ENCODE measurements around the gene EPHA2.

EPHA2 gene

DNA sequence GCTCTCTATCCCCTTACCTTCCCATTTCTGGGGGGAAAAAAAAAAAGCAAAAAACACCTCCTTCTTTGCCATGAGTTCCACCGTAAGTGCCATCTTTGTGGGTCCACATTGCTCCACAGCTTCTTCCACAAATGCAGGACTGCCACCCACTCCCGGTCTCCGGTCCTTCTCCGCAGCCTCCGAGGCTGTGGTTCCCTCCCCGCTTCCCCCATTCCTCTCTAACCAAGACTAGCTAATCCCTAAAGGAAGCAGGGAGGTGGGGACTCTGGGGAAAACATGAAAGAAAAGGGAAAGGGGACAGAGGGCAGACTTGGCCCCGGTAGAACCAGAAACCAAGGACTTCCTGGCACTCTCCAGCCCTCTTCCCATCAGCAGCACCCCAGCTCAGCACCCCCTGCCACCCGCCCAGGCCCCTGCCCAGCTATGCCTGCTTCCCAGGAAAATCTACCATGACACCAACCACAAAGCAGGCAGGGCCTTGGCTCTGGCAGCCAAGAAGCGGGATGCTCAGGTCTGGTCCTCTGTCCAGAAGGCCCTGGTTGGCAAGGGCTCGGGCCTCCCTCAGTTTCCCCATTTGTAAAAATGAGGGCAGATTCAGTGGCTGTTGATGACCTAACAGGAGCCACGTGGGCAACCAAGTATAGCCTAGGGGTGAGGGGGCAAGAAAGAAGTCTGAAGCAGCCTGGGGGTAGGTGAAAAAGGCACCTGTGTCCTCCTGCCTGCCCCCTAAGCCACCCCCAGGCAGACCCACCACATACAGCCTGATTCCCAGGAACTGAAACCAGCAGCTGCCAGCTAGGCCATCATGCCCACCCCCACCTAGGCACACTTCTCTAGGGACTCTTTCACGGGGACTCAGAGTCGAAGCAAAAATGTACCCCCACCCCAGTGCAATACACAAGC lies 2.5 kb downstream of the EPHA2 start:
- Histone ChIP-seq H3K27ac (ENCODE audit: low read length) (no peak overlapping the region), H3K36me3 (ENCODE audit: control insufficient read depth in 2 of 2, insufficient read depth in 2 of 2, low read length in 2 of 2) (peaks cover 2 to 5% of the 10 kb centered on the region in 2 donors), H3K9ac (ENCODE audit: low read length in 2 of 2) (peak overlapping the region in 1 of 2 donors; percentile 5), H3K4me1 (ENCODE audit: control insufficient read depth, insufficient read depth, low read length) (peaks cover 41% of the 10 kb centered on the region), H3K4me3 (ENCODE audit: low read length in 2 of 2) (peak overlapping the region; percentile 50 to 82), H3K9me3 (ENCODE audit: control insufficient read depth in 2 of 2, low read length in 2 of 2) (no peaks in the 10 kb centered on the region), H3K27me3 (ENCODE audit: control insufficient read depth in 1 of 2, insufficient read depth in 2 of 2, low read length in 2 of 2) (no peaks in the 10 kb centered on the region)

DNA sequence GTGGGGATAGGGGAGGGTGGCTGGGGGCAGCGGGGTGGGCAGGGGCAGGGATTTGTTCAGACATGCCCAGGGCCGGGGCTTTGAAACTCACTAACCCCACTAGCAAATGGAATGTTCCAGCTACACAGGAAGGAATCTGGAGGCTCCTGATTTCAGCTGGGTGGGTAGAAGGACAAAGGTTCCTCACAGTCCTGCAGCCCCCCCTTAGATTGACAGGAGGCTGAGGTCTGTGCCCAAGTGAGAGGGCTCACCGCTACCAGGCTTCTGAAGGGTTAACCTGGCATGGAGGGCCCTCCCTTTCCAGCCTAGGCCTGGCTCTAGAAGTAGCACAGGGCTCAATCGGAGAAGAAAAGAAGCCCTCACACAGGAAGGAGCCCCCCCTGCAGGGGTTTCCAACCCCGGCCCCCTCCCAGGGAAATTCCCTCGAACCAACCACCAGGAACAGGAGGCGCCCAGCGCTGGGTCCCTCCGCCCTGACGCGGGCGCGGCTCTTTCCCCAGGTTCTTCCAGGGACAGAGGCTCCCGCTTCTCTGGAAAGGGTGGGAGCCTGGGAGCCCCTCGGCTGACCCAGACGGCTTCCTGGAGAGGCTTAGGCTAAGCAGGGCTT lies 3.3 kb downstream of the EPHA2 start:
- H3K4me3 ChIP-seq (ENCODE audit: low read length in 2 of 2) = peak overlapping the region in 1 of 2 donors; percentile 82
- no peaks in the 10 kb centered on the region for H3K27me3 ChIP-seq (ENCODE audit: control insufficient read depth in 1 of 2, insufficient read depth in 2 of 2, low read length in 2 of 2)
- no peak overlapping the region for H3K9ac ChIP-seq (ENCODE audit: low read length in 2 of 2)
- peaks cover 2 to 9% of the 10 kb centered on the region in 2 donors for H3K36me3 ChIP-seq (ENCODE audit: control insufficient read depth in 2 of 2, insufficient read depth in 2 of 2, low read length in 2 of 2)
- peaks cover 41% of the 10 kb centered on the region for H3K4me1 ChIP-seq (ENCODE audit: control insufficient read depth, insufficient read depth, low read length)
- H3K27ac ChIP-seq (ENCODE audit: low read length) = no peak overlapping the region
- no peaks in the 10 kb centered on the region for H3K9me3 ChIP-seq (ENCODE audit: control insufficient read depth in 2 of 2, low read length in 2 of 2)

DNA sequence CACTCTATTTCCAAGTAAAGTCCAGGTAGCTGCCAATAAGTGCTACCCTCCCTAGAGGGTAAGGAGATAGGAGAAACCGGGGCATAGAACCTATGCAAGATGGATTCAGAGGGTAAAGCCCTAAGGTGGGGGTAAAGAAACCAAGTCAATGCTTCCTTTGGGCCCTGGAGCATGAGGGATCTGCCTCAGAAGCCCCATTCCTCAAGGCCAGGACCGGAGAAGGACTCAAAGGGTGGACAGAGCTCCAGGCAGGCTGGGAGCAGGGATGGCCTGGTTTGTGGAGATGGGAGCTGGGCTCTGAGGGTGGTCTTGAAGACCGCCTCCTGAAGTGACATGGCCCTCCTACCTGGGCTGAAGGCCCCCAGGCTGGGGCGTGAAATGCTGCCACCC lies 3.9 kb downstream of the EPHA2 start:
- peaks cover 45% of the 10 kb centered on the region for H3K4me1 ChIP-seq (ENCODE audit: control insufficient read depth, insufficient read depth, low read length)
- H3K4me3 ChIP-seq (ENCODE audit: low read length in 2 of 2) = no peak overlapping the region
- no peak overlapping the region for H3K27ac ChIP-seq (ENCODE audit: low read length)
- H3K9ac ChIP-seq (ENCODE audit: low read length in 2 of 2) = no peak overlapping the region
- H3K9me3 ChIP-seq (ENCODE audit: control insufficient read depth in 2 of 2, low read length in 2 of 2) = no peaks in the 10 kb centered on the region
- no peaks in the 10 kb centered on the region for H3K27me3 ChIP-seq (ENCODE audit: control insufficient read depth in 1 of 2, insufficient read depth in 2 of 2, low read length in 2 of 2)
- H3K36me3 ChIP-seq (ENCODE audit: control insufficient read depth in 2 of 2, insufficient read depth in 2 of 2, low read length in 2 of 2) = peaks cover 2 to 9% of the 10 kb centered on the region in 2 donors

DNA sequence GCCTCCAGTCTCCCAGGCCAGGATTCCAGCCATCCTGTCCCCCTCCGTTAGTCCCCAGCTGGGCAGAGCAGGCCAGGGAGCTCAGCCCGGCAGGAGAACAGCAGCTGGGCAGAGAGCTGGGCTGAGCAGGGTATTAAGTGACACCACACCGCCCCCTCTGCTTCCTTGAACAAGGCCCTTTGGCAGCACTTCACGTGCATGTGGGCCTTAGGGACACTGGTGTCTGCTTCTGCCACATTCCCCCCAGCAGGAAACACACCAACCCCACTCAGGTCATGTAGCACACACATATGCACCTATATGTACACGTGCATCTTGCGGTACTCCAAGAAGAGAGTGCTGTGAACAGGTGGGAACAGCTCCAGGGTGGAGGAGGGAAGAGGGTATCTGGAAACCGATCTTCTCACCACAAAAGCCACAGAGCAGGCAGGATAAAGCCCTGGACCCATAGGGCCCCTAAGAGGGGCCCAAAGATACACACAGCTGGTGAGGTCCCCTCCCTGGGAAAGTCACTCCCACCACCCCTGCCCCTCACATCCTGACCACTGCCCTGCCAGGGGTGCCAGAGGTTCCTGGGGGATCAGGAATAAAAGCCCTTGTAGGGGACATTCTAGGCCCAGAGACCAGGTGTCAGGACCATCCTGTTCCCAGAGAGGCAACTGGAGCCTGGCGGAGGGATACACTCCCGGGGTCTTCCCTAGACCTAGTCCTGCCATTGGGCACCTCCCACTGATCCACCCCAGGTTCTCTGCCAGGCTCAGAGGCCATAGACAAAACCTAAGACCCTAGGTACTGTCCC lies 4.5 kb downstream of the EPHA2 start:
- Histone ChIP-seq H3K9me3 (ENCODE audit: control insufficient read depth in 2 of 2, low read length in 2 of 2) (no peaks in the 10 kb centered on the region), H3K36me3 (ENCODE audit: control insufficient read depth in 2 of 2, insufficient read depth in 2 of 2, low read length in 2 of 2) (peaks cover 2 to 9% of the 10 kb centered on the region in 2 donors), H3K4me3 (ENCODE audit: low read length in 2 of 2) (no peak overlapping the region), H3K27ac (ENCODE audit: low read length) (no peak overlapping the region), H3K27me3 (ENCODE audit: control insufficient read depth in 1 of 2, insufficient read depth in 2 of 2, low read length in 2 of 2) (no peaks in the 10 kb centered on the region), H3K4me1 (ENCODE audit: control insufficient read depth, insufficient read depth, low read length) (peaks cover 51% of the 10 kb centered on the region), H3K9ac (ENCODE audit: low read length in 2 of 2) (peak overlapping the region in 1 of 2 donors; percentile 29)

DNA sequence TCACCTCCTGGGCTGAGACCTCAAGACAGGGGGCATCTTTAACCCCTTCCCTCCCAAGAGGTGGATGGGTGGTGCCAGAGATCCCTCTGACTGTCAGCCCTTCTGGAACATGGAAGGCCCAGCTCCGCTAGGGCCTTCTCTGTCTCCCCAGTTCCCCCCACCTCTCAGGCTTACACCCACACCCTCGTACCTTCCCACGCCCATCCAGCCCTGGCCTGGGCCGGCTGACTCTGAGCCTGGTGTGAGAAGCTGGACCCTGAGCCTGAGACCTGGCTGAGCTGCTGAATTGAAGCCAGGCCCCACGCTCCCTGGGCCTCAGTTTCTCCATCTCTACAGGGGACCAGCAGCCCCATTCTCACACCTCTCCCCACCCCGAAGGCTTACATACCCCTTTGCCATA lies 5.4 kb downstream of the EPHA2 start:
- Histone ChIP-seq H3K4me1 (ENCODE audit: control insufficient read depth, insufficient read depth, low read length) (peaks cover 53% of the 10 kb centered on the region), H3K27ac (ENCODE audit: low read length) (no peak overlapping the region), H3K9ac (ENCODE audit: low read length in 2 of 2) (no peak overlapping the region)

DNA sequence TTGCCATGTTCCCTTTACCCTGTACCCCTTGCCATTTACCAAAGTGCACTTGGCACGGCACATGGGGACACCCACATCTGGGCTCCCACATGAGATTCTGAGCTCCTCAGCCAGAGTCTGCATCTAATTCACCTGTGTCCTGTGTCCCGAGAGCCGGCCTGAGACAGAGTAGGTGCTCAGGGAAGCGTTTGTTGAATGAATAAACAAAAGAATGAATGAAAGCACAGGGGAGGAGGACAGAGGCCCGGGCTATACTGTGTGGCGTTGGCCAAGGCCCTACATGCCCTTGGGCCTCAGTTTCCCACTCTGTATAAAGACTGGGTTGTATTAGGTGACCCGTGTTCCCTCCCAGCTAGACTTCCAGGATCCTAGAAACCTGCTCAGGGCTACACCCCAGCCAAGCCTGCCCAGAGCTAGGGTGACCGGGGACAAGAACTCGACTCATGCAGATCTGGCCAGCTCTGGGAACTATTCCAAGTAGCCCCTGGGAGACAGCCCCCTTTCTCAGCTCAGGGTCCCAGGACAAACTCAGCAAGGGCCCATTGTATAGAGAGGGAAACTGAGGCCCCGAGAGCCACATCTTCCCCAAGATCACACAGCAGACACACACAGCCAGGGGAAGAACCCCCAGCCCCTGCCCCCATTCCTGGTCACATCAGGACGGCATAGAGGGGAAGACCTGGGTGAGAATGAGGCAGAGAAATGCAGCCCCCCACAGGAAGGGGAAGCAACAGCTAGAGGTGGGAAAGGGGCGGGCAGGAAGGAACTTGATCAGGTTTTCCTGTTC lies 6.0 kb downstream of the EPHA2 start:
- Histone ChIP-seq H3K9me3 (ENCODE audit: control insufficient read depth in 2 of 2, low read length in 2 of 2) (no peaks in the 10 kb centered on the region), H3K36me3 (ENCODE audit: control insufficient read depth in 2 of 2, insufficient read depth in 2 of 2, low read length in 2 of 2) (peaks cover 2 to 9% of the 10 kb centered on the region in 2 donors), H3K4me1 (ENCODE audit: control insufficient read depth, insufficient read depth, low read length) (peaks cover 53% of the 10 kb centered on the region), H3K4me3 (ENCODE audit: low read length in 2 of 2) (no peak overlapping the region), H3K27me3 (ENCODE audit: control insufficient read depth in 1 of 2, insufficient read depth in 2 of 2, low read length in 2 of 2) (no peaks in the 10 kb centered on the region), H3K27ac (ENCODE audit: low read length) (no peak overlapping the region), H3K9ac (ENCODE audit: low read length in 2 of 2) (no peak overlapping the region)

More for the DNA sequence above, 5.4 kb downstream of the EPHA2 start:
- Histone ChIP-seq H3K36me3 (ENCODE audit: control insufficient read depth in 2 of 2, insufficient read depth in 2 of 2, low read length in 2 of 2) (peaks cover 2 to 9% of the 10 kb centered on the region in 2 donors), H3K27me3 (ENCODE audit: control insufficient read depth in 1 of 2, insufficient read depth in 2 of 2, low read length in 2 of 2) (no peaks in the 10 kb centered on the region), H3K9me3 (ENCODE audit: control insufficient read depth in 2 of 2, low read length in 2 of 2) (no peaks in the 10 kb centered on the region), H3K4me3 (ENCODE audit: low read length in 2 of 2) (no peak overlapping the region)

DNA sequence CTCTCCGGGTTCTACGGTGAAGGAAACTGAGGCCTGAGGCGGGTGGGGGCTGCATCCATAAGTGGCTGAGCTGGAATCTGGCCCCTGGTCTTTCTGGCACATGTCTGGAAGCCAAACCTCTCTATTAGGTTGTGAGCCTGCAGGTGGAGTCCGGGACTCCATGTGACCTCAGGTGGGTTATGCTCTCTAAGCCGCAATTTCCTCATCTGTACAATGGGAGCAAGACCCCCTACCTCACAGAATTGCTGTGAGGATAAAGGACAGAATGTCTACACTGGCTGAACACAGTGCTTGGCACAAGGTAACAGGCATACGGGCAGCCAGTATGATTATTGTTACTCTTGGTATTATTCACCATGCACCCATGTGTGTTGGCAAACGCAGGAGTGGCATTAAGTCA lies 6.7 kb downstream of the EPHA2 start:
- Histone ChIP-seq H3K4me3 (ENCODE audit: low read length in 2 of 2) (no peak overlapping the region), H3K4me1 (ENCODE audit: control insufficient read depth, insufficient read depth, low read length) (peaks cover 53% of the 10 kb centered on the region), H3K36me3 (ENCODE audit: control insufficient read depth in 2 of 2, insufficient read depth in 2 of 2, low read length in 2 of 2) (peaks cover 2 to 10% of the 10 kb centered on the region in 2 donors), H3K9me3 (ENCODE audit: control insufficient read depth in 2 of 2, low read length in 2 of 2) (no peaks in the 10 kb centered on the region), H3K9ac (ENCODE audit: low read length in 2 of 2) (no peak overlapping the region), H3K27me3 (ENCODE audit: control insufficient read depth in 1 of 2, insufficient read depth in 2 of 2, low read length in 2 of 2) (no peaks in the 10 kb centered on the region), H3K27ac (ENCODE audit: low read length) (no peak overlapping the region)

DNA sequence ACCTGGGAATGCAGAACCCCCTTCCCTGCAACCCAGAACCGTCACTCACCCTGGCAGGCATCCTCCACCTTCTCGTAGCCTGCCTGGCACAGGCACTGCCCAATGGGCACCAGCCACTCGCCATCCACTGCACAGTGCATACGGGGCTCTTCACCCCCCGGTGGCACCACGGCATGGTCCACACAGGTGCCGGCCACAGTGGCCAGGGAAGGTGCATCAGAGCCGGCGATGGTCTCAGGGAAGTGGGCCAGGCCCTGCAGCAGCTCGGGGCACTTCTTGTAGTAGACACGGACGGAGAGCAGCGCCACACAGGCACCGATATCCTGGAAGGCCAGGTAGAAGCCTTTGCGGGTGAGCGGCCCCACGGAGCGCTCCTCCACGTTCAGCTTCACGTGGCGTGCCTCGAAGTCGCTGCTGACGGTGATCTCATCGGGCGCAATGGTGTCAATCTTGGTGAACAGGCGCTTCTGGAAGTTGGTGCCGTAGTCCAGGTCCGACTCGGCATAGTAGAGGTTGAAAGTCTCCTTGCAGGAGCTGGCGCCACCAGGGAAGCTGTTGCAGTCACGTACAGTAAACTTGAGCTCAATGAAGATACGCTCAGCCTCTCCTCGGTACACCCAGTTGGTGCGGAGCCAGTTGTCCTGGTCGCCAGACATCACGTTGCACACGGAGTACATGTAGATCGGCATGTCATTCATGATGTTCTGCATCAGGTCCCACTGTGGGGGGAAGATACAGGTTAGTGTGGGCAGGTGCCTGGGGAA lies 7.4 kb downstream of the EPHA2 start:
- Histone ChIP-seq H3K27ac (ENCODE audit: low read length) (no peak overlapping the region), H3K27me3 (ENCODE audit: control insufficient read depth in 1 of 2, insufficient read depth in 2 of 2, low read length in 2 of 2) (no peaks in the 10 kb centered on the region), H3K9ac (ENCODE audit: low read length in 2 of 2) (no peak overlapping the region), H3K9me3 (ENCODE audit: control insufficient read depth in 2 of 2, low read length in 2 of 2) (no peaks in the 10 kb centered on the region), H3K4me3 (ENCODE audit: low read length in 2 of 2) (no peak overlapping the region), H3K36me3 (ENCODE audit: control insufficient read depth in 2 of 2, insufficient read depth in 2 of 2, low read length in 2 of 2) (peaks cover 2 to 10% of the 10 kb centered on the region in 2 donors), H3K4me1 (ENCODE audit: control insufficient read depth, insufficient read depth, low read length) (peaks cover 50% of the 10 kb centered on the region)

DNA sequence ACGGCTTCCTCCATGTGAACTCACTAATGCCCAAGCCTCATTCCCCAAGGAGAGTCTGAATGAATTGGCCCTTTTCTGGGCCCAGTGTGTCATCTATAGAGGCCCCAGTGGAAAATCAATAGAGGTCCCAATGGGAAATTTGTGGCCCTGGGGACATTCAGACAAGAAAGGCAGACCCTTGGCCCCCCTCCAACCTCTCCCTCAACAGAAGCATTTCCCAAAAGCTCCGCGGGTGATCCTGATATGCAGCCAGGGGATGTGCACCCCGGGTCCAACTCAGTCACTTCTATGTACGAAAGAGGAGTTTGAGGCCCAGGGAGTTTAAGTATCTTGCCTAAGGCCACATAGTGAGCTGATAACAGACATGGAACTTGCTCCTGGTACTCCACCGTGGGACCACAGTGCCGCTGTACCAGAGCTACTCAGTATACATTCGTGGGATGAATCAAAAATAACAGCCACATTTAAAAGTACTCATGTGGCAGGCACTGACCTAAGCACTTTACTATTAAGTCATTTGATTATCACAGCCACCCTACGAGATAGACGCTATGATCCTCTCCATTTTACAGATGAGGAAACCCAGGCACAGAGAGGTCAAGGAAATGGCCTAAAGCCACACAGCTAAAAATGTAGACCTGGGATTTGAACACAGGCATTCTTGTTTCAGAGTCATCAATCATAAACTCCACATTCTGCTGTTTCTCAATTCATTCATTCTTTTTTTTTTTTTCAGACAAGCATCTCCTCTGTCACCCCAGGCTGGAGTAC lies 8.5 kb downstream of the EPHA2 start:
- H3K27ac ChIP-seq (ENCODE audit: low read length) = peak overlapping the region; percentile 75
- peaks cover 42% of the 10 kb centered on the region for H3K4me1 ChIP-seq (ENCODE audit: control insufficient read depth, insufficient read depth, low read length)

More for the DNA sequence above, 8.5 kb downstream of the EPHA2 start:
- Histone ChIP-seq H3K36me3 (ENCODE audit: control insufficient read depth in 2 of 2, insufficient read depth in 2 of 2, low read length in 2 of 2) (peaks cover 2 to 10% of the 10 kb centered on the region in 2 donors), H3K4me3 (ENCODE audit: low read length in 2 of 2) (peak overlapping the region in 1 of 2 donors; percentile 8), H3K27me3 (ENCODE audit: control insufficient read depth in 1 of 2, insufficient read depth in 2 of 2, low read length in 2 of 2) (no peaks in the 10 kb centered on the region), H3K9ac (ENCODE audit: low read length in 2 of 2) (no peak overlapping the region), H3K9me3 (ENCODE audit: control insufficient read depth in 2 of 2, low read length in 2 of 2) (no peaks in the 10 kb centered on the region)
